Glomerular visceral epithelial cell (primary cell): Measurements from ENCODE around the gene KMT5C.

Source experiments
- DNase-seq: peaks from one replicate; pipeline ENCODE4 v3.0.0-alpha.2; 2016; ENCODE audit errors: extremely low spot score

The KMT5C gene

DNA sequence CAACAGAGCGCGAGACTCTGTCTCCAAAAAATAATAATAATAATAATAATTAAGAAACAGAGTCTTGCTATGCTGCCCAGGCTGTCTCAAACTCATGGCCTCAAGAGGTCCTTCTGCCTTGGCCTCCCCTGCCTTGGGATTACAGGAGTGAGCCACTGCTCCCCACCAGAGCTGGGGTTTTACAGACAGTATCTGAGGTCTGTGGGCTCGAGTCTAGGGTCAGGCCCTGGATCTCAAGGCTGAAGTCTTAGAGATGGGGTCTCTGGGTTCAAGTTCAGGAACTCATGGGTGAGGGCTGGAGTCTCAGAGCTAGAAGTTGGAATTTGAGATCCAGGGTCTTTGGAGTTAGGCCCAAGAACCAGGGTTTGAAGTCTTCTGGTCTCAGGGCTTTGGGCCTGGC lies 27.1 kb downstream of the KMT5C start:
- no peak for DNase-seq

DNA sequence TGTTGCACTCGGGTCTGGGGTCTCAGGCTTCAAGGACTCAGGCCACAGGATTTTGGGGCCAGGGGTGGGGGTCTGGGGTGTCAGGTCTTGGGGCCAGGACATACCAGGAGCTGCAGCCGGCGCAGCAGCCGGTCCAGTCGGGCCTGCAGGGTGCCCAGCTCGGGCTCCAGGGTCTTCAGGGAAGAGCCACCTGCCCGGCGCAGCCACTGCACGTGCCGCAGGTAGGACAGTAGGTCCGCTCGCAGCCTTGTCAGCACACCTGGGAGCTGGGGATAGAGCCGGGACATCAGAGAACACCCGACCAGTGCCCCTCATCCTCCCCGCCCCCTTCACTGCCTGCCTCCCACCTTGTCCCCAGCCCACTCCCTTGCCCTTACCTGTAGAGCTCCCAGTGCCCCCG lies 28.4 kb downstream of the KMT5C start:
- no peak for DNase-seq

DNA sequence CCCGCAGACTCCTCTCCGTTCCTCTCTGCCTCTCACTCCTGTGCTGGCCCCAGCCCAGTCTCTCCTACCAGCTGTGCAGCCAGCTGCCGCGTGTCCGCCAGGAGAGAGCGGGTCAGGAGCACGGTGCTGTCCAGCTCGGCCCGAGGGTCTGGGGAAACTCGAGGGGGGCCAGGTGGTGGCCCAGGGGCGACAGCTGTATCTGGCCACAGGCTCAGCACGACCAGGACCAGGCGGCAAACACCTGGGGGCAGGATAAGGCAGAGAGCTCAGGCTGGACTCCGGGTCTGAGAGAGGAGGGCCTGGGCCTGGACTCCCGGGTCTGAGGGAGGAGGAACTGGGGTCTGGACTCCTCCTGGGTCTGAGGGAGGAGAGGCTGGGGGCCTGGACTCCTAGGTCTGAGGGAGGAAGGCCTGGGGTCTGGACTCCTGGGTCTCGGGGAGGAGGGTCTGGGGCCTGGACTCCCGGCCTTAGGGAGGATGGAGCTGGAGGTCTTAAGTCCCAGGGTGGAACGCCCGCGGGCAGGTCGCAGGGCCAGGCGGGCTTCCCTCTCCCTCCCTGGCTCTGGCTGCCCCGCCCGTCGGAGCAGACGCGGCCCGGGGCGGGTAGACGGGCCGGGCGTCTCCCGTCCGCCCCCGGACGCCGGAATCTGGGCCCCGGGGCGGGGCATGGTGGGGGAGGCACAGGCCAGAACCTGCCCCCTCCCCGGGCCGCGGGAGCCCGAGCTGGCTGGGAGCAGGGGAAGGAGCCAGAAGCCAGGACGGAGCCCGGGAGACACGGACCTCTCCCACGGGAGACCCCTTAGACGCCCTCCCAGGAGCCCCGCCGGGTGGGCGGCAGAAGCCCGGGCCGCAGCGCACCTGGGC lies 29.3 kb downstream of the KMT5C start:
- DNase-seq: peak; percentile 70

DNA sequence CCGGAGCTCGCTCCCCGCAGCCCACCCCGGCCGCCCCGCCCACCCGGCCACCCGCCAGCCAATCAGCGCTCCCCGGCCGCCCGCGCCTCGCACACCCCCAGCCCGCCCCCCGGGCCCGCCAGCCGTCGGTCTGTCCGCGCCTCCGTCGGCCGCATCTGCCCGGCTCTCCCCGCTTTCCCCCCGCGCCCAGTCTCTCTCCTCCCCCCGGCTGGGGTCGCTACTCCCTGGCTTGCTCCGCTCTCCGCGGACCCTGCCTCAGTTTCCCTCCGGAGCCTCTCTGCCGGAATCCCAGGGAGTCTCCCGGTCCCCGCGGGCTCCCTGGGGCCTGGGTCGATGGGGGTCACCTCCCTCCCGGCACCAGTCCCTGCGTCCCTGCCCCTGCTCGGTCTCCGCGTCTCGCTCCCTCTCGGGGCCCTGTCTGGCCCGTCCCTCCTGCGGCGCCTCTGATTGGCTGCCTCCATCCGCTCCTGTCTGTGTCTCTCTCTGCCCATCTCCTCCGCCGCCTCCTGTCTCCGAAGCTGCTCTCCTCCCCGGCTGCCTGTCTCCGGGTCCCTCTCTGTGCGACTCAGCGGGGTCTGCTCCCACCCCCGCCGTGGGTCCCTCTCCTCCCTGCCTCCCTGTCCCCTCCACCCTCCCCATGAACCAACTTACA lies 30.1 kb downstream of the KMT5C start:
- DNase-seq: peak; percentile 79

DNA sequence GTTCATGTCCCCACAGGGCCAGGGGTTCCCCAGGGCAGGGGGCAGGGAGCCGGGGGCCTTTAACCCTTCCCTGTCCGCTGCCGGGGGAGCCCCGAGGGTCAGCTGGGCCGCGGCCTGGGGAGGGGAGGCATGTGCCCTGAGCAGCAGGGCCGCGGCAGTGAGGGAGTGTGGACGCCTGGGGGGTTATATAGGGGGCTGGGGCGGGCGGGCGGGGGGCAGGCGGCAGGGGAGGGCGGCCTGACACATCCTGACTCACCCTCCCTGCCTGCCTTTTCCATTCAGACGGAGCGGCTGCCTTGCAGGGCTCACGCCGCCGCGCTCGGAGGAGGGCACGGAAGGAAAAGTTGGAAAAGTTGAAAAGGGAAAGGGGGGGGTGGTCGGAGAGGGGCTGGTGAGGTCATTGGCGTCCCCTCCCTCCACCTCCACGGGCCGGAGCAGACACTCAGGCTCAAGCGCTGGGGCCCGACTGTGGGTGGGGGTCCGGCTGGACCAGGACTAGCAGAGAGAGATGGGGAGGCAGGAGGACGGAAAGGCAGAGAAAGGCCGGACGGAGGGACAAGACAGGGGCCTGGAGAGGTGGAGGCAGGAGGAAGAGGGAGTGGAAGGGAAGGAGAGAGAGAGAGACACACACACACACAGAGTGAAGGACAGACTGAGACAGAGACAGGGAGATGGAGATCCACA lies 30.8 kb downstream of the KMT5C start, which contains the start of gene IL11:
Gene IL11, minus strand, starts transcription at position 159 of the 684 bp plus-strand sequence. Its CDS starts 153 bp downstream, at position 6.
- peak; percentile 88 for DNase-seq

DNA sequence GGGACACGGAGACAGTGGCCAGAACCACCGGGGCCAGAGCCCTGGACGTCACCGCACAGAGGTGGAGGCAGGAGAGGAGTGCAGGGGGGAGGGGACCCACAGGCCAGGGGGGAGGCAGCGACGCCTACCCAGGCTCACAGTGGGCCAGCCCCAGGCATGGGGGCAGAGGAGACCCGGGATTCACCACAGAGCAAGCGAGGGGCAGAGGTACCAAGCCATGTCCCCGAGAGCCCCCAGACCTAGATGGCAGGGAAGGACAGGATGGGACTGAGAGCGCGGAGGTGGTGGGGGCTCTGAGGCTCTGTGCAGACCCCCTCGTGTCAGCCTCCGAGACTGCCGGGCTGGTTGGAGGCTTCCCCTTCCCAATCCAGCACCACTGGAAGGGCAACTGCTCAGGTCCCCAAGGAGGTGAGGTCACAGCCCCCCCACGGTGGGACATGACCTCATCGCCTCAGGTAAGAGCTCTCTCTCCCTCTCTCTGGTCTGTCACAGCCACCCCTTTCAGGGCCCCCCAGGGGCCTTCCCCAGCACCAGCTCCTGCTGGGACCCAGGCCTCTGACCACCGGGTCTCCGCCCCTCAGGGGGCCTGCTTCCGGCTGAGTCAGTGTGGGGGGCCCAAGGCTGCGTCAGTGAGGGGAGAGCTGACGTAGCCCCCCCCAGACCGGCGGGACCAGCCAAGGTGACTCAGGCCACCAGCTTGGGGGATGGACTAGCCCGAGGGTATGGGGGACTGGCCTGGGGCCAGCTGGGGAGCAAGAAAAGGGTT lies 32.8 kb downstream of the KMT5C start:
- peak; percentile 93 for DNase-seq

DNA sequence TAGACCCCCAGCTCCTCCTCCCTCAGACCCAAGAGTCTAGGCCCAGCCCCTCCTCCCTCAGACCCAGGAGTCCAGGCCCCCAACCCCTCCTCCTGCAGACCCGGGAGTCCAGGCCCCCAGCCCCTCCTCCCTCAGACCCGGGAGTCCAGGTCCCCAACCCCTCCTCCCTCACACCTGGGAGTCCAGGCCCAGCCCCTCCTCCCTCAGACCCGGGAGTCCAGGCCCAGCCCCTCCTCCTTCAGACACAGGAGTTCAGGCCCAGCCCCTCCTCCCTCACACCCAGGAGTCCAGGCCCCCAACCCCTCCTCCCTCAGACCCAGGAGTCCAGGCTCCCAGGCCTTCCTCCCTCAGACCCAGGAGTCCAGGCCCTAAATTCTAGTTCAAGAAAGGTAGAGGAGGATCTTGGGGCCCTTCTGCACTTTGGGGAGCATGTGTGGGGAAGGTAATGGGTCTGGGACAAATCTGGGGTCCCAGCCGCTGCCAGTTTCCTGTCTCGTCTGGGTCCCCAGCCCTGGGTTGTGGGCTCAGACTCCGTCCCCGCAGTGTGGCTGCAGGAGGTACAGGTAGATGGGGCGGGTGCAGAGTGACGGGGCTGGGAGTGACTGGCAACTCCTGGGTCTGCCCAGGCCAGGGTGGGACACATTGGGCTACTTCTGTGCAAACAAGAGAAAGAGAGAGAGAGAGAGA lies 33.8 kb downstream of the KMT5C start:
- peak; percentile 56 for DNase-seq

DNA sequence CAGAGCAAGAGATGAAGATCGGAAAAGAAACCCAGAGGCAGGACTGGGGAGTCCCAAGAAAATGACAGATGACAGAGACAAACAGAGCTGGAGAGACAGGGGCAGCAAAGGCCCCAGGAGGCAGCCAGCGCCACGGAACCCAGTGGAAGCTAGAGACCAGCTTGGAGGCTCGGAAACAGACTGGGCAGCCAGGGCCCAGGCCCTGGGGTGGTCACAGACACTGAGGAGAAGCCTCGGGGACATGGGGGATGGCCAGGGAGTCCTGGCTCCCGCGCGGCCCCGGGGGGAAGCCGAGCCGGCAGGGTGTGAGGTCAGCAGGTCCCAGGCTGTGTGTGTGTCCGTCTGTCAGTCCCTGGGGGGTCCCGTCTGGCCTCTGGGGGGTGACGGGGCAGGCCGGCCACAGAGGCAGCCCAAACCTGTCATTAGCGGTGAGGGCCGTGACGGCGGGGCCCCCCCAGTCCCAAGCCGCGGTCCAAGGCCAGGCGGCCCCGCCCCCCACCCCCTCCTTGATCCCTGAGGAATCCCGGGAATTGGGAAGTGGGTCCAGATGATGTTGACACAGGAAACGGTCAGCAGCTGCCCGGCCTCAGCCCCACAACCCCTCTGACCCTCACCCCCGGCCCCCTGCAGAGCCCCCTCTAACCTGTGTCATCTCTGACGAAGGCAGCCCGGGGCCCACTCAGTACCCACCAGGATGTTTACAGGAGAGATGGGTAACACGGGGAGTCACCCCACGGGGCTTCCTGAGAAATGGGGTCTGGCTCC lies 34.5 kb downstream of the KMT5C start:
- peak; percentile 95 for DNase-seq

DNA sequence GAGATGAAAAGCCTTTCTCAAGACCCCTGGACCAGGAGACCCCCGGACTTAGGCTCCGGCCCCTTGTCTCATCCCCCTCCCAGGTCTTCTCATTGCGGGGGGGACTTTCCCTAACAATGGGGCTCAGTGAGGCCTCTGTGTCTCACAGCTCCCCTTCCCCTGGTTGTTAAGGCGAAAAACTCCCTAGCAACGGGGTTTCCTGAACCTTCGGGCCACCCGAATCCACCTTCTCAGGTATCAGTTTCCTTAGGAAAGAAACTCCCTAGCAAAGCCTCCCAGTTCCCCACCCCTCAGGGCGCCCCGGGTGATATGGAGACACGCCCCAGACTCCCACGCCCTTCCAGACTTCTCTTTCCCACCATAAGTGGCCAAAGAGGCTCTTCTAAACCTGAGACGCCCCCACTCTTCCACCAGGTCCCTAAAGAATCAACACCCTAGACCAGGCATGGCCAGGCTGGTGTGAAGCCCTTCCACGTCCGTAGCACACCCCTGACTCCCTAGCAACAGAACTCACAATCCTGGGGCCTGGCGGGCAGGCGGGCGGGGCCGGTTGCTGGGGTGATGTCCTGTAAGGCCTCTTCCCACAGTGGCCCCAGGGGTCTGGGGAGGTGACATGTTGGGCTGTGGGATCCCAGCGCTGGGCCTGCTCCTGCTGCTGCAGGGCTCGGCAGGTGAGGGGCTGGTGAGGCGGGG lies 36.7 kb downstream of the KMT5C start, which contains the start of gene TMEM190:
Gene TMEM190, plus strand, starts transcription at position 586 of the 693 bp plus-strand sequence. Its CDS starts 28 bp downstream, at position 614.
- no peak for DNase-seq

DNA sequence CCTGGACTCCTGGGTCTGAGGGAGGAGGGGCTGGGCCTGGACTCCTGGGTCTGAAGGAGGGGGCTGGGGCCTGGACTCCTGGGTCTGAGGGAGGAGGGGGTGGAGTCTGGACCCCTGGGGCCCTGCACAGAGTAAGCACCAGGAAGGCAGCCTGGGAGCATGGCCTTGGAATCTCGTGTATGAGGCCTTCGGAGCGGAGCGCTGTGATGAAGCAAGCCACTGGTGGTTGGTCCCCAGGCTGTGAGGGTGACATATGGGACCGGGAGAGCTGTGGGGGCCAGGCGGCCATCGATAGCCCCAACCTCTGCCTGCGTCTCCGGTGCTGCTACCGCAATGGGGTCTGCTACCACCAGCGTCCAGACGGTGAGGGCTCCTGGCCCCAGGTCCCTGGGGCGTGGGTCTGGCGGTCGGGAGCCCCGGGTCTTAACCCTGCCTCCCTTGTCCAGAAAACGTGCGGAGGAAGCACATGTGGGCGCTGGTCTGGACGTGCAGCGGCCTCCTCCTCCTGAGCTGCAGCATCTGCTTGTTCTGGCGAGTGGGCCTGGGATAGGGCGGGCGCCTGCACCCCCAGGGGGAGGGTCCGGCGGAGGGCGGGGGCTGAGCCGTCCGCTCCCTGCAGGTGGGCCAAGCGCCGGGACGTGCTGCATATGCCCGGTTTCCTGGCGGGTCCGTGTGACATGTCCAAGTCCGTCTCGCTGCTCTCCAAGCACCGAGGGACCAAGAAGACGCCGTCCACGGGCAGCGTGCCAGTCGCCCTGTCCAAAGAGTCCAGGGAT lies 37.9 kb downstream of the KMT5C start:
- DNase-seq: no peak

DNA sequence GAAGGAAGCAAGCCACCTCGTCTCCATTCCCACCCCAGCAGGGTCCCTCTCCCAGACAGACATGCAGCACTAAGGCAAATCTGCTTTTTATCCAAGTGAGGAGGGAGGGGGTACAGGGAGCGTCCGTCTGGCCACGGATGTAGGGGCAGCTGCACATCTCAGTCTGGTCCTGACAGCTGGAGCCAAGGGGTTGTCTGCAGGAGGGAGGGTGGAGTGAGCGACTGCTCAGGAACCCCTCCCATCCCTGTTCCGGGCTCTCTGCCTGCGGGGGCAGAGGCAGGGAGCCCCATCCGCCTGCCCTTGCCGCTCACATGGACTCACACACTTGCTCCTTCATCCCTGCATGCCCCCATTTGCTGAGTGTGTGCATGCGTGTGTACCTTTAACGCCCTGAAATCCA lies 39.5 kb downstream of the KMT5C start:
- no peak for DNase-seq

DNA sequence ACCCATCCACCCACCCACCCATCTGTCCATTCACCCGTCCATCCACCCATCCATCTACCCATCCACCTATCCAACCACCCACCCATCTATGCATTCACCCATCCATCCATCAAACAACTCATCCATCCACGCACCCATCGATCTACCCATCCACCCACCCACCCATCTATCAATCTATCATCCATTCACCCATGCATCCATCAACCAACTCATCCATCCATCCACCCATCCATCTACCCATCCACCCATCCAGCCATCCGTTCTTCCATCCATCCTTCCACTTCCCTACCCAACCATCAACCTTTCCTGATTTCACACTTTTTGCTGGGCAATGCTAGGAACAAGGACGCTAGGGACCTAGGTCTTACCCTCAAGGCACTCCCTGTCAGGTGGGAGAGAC lies 42.3 kb downstream of the KMT5C start:
- DNase-seq: no peak

DNA sequence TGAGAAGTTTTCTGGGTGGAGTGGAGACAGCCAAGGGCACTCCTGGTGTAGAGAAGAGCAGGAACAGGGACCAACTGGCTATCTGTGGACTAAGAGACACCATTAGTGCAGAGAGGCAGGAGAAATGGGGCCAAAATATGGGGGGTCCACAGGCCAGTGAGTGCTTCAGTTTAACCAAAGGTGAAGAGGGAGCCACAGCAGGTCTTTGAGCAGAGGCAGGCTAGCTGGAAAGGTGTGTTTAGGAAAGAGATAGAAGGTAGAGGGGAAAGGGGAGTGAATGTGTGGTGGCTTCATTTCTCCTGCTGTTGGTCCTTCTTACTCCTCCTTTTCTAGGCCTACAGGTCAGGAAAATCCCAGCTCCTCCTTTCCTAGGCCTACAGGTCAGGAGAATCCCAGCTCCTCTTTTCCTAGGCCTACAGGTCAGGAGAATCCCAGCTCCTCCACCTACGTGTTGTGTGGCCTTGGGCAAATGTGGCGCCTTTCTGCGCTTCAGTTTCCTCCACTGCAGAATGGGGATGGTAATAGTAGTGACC lies 42.9 kb downstream of the KMT5C start:
- DNase-seq: no peak

DNA sequence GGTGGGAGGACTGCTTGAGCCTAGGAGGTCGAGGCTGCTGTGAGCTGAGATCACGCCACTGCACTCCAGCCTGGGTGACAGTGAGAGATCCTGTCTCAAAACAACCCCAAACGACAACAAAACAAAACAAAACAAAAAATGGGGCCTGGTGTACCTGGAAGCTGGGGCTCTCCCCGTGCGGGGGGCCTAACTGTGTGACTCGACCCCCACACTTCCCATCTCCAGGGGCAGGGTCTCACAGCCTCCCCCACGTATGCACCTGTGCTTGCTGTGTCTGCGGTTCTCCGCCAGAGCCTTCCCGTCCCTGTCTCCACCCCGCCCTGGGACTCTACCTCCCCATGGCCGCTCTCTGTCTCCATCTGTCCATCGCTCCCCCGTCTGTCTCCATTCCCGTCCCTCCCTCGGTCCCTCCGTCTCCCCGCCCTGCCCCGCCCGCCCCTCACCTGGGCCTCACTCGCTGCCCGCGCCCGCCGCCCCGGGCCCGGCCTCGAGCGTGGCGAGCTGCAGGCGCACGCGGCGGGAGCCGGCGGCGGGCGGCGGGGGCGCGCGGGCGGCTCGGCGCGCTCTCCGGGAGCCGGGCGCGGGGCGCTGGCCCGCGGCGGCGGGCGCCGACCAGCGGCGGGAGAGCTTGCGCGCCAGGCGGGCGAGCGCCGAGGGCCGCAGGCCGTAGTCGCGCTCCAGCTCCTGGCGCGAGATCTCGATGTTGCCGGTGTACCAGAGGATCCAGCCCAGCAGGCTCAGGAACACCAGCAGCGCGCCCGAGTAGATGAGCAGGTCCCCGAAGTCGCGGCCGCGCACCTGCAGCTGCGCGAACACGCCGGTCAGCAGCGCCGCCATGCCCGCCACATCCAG lies 43.8 kb downstream of the KMT5C start:
- DNase-seq: peak; percentile 75

DNA sequence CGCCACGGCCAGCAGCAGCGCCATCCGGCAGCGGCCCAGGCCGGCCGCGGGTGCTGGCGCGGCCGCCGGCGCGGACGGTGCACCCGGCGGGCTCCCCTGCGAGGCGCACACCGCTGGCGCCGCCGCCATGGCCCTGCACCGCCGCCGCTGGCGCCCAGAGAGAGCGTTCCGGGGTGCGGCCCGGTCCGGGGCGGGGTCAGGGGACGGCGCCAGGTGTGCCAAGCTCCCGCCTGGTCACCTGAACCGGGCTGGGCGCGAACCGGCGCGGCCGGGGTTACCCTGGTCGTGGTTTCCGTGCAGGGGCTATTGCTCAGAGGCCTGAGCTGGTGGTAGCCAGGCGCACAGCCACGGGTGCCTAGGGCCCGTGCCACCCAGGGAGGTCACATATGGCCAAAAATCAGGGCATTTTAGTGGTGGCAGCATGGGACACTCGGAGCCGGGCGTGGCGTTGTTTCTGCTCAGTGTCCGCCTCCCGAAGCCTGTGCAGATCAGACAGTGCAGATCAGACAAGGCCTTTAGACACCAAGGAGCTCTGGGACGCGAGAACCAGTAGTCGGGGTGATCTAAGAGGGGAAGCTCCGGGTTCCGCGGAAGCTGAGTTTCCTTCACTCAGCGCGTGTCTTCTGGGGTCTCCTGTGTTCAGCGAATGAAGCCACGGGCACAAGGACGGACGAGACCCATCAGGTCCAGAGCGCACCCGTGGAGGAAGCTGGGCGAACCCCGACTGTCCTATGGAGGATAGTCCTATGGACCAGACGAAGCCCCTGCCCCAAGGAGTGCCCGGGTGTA lies 44.6 kb downstream of the KMT5C start, which contains the start of gene TMEM238:
Gene TMEM238, minus strand, starts transcription at position 162 of the 789 bp plus-strand sequence. Its CDS starts 33 bp downstream, at position 129.
- DNase-seq: no peak

DNA sequence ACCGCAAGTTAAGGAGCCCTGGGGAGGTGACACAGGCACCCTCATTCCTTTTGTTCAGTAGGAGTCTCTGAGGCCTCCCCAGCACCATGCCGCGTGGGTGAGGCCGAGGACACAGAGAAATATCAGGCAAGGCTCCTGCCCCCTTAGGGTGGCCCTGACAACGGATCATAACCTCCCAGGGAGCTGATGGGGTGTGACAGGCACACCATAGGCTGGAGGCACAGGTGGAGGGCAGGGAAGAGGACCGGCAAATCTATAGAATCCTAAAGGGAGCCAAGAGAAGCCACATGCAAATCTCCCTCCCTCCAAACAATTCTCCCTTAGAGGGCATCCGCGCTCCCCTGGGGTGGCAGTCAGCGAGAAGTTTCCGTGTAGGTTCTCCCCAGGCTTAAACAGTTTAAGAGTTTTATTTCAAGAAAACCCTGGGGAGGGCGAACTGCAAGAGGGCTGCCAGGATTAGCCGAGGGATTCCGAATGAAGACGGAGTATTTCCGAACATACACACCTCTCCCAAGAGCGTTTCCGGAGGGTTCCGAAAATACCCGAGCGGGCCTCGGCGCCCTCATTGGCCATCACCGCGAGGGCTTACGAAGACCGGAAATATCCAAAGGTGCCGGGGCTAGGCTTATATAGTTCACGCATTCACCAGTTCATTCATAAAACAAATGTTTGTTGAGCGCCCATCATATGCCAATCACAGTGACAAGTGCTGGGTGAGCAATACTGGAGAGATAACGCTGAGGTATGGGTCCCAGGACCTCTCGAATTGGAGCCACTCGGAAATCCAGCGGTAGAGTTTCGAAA lies 45.4 kb downstream of the KMT5C start:
- peak; percentile 96 for DNase-seq
